ENCODE data around the gene FLRT2. TPM values are rescaled to one million over a fixed set of nuclear protein-coding genes. Genes with fewer than 3 reads are reported as not detected.

FLRT2 gene
- total and polyA plus RNA-seq, 9 of the 15 experiments (the other 6 are each of a cell fraction or from before 2014, with no cell fraction given), result 0.02 TPM; not detected in 8

DNA sequence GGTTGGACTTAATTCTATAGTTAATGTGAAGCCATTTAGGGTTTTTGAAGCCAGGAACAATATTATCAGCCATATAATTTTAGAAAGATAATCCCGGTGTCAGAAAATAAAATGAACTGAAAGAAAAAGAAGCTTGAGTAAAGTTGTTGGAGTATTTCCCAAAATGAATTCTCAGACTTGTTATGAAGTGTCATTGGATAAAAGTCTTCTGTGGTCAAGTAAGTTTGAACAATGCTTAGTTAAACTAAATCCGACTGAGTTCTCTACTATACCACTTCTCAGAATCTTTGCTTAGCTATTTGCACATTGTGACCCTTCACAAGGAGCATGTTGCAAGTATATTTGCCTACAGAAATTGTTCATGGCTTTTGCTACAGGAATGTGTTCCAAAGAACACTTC lies 17.5 kb upstream of the FLRT2 start:
- H3K36me3 ChIP-seq (ENCODE audit: control insufficient read depth, insufficient read depth, low read length), result no peaks in the 10 kb centered on the region
- BruUV-seq (replicated peaks), result no TSS peak
- no peaks in the 10 kb centered on the region for H3K9me3 ChIP-seq (replicated peaks; ENCODE audit: control insufficient read depth, insufficient read depth, low read depth, low read length)
- in situ Hi-C loops (cut with MboI), result no loop called here
- intact Hi-C loops (cut with micrococcal nuclease), result no loop called here
- H3K27ac ChIP-seq (ENCODE audit: extremely low read depth, low read depth, low read length), result no peak overlapping the region
- 0% methylated on average over 2 of the region's 2 CpGs for whole genome bisulfite sequencing (ENCODE audit: insufficient coverage, low coverage, missing lambda C conversion rate)
- H3K4me3 ChIP-seq, result no peak overlapping the region
- TF ChIP-seq LARP7 (IDR thresholded peaks at IDR 0.05), result no peak
- no peak for TF ChIP-seq HNRNPUL1 (IDR thresholded peaks at IDR 0.05; ENCODE audit: low read length)
- TF ChIP-seq, protein P1, sequence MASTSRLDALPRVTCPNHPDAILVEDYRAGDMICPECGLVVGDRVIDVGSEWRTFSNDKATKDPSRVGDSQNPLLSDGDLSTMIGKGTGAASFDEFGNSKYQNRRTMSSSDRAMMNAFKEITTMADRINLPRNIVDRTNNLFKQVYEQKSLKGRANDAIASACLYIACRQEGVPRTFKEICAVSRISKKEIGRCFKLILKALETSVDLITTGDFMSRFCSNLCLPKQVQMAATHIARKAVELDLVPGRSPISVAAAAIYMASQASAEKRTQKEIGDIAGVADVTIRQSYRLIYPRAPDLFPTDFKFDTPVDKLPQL (IDR thresholded peaks at IDR 0.05; ENCODE audit: extremely low read depth, insufficient read length), result no peak
- TF ChIP-seq, protein P2, sequence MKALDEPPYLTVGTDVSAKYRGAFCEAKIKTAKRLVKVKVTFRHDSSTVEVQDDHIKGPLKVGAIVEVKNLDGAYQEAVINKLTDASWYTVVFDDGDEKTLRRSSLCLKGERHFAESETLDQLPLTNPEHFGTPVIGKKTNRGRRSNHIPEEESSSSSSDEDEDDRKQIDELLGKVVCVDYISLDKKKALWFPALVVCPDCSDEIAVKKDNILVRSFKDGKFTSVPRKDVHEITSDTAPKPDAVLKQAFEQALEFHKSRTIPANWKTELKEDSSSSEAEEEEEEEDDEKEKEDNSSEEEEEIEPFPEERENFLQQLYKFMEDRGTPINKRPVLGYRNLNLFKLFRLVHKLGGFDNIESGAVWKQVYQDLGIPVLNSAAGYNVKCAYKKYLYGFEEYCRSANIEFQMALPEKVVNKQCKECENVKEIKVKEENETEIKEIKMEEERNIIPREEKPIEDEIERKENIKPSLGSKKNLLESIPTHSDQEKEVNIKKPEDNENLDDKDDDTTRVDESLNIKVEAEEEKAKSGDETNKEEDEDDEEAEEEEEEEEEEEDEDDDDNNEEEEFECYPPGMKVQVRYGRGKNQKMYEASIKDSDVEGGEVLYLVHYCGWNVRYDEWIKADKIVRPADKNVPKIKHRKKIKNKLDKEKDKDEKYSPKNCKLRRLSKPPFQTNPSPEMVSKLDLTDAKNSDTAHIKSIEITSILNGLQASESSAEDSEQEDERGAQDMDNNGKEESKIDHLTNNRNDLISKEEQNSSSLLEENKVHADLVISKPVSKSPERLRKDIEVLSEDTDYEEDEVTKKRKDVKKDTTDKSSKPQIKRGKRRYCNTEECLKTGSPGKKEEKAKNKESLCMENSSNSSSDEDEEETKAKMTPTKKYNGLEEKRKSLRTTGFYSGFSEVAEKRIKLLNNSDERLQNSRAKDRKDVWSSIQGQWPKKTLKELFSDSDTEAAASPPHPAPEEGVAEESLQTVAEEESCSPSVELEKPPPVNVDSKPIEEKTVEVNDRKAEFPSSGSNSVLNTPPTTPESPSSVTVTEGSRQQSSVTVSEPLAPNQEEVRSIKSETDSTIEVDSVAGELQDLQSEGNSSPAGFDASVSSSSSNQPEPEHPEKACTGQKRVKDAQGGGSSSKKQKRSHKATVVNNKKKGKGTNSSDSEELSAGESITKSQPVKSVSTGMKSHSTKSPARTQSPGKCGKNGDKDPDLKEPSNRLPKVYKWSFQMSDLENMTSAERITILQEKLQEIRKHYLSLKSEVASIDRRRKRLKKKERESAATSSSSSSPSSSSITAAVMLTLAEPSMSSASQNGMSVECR (CRISPR knock-in tag; IDR thresholded peaks at IDR 0.05), result no peak
- TF ChIP-seq, protein P3, sequence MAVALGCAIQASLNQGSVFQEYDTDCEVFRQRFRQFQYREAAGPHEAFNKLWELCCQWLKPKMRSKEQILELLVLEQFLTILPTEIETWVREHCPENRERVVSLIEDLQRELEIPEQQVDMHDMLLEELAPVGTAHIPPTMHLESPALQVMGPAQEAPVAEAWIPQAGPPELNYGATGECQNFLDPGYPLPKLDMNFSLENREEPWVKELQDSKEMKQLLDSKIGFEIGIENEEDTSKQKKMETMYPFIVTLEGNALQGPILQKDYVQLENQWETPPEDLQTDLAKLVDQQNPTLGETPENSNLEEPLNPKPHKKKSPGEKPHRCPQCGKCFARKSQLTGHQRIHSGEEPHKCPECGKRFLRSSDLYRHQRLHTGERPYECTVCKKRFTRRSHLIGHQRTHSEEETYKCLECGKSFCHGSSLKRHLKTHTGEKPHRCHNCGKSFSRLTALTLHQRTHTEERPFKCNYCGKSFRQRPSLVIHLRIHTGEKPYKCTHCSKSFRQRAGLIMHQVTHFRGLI (CRISPR knock-in tag; IDR thresholded peaks at IDR 0.05), result no peak
- TF ChIP-seq U2AF1 (optimal IDR thresholded peaks at IDR 0.05; ENCODE audit: low read depth, low read length), result no peak
- TF ChIP-seq TCFL5 (CRISPR knock-in tag; conservative IDR thresholded peaks at IDR 0.05), result no peak
- no peak for TF ChIP-seq BHLHE40 (IDR thresholded peaks at IDR 0.05; ENCODE audit: low read length)
- ATAC-seq (no peak), DNase-seq (ENCODE audit: extremely low read depth in 1 of 4, low spot score in 3 of 4) (no peak), FAIRE-seq (no peak)
- H3K9ac ChIP-seq (ENCODE audit: insufficient read depth in 1 of 2, low read depth in 2 of 2, low read length in 2 of 2), result no peak overlapping the region
- CTCF ChIA-PET (ENCODE audit: low intra/inter-chr PET ratio), result no interaction called here
- H3K27me3 ChIP-seq (ENCODE audit: control insufficient read depth in 2 of 2, insufficient read depth in 2 of 2, low read length in 2 of 2), result no peaks in the 10 kb centered on the region
- POLR2A ChIA-PET, result no interaction called here
- H3K4me1 ChIP-seq (replicated peaks in 1 of 2; ENCODE audit: control insufficient read depth in 2 of 2, insufficient read depth in 2 of 2, low read length in 2 of 2), result no peaks in the 10 kb centered on the region
- no peaks in the 10 kb centered on the region for H4K20me1 ChIP-seq (replicated peaks; ENCODE audit: control insufficient read depth, insufficient read depth, low read length)
- H3K9me1 ChIP-seq (ENCODE audit: control insufficient read depth, insufficient read depth, low read length), result no peaks in the 10 kb centered on the region
- no peak overlapping the region for H2AFZ ChIP-seq (ENCODE audit: low read depth, low read length)
- no peaks in the 10 kb centered on the region for H3K79me2 ChIP-seq (ENCODE audit: control insufficient read depth, insufficient read depth, low read length)
- H3K4me2 ChIP-seq (ENCODE audit: insufficient read depth, low read length), result no peak overlapping the region

Measured in K562 (cell line).